OCI-LY3 (cell line): ENCODE measurements around the gene ABCA2.

Source experiments
- H2AFZ ChIP-seq: fragments of 200-600, 300-600 bp; shearing (Covaris generic); 2 replicates; pipeline ENCODE4 v1.6.0; 2014; ENCODE audit warnings: antibody characterized with exemption, low read depth, low read length
- H3K27ac ChIP-seq: fragments of 200-600, 300-600 bp; sonication (generic); 2 replicates; pipeline ENCODE4 v1.5.1; 2014; ENCODE audit warnings: mild to moderate bottlenecking, low read length, moderate library complexity, mixed read lengths
- H3K27me3 ChIP-seq: fragments of 200-600, 300-600 bp; sonication (generic); 2 replicates; pipeline ENCODE4 v1.6.1; 2014; ENCODE audit warnings: low read depth, low read length, mixed read lengths
- H3K36me3 ChIP-seq: fragments of 200-600, 300-600 bp; sonication (generic); replicated peaks from 2 replicates; pipeline ENCODE3; 2014; ENCODE audit warnings: low read depth, low read length, mixed read lengths
- H3K4me1 ChIP-seq: fragments of 300-600, 200-600 bp; sonication (generic); 2 replicates; pipeline ENCODE4 v1.6.1; 2014; ENCODE audit warnings: low read length, mixed read lengths
- H3K4me2 ChIP-seq: fragments of 200-600, 300-600 bp; sonication (generic); 2 replicates; pipeline ENCODE4 v1.6.1; 2014; ENCODE audit warnings: low read length, mixed read lengths
- H3K4me3 ChIP-seq: fragments of 300-600, 200-600 bp; sonication (generic); 2 replicates; pipeline ENCODE4 v1.5.1; 2014; ENCODE audit warnings: antibody characterized with exemption, mild to moderate bottlenecking, low read length, moderate library complexity
- H3K79me2 ChIP-seq: fragments of 300-600, 200-600 bp; shearing (Covaris generic); 2 replicates; pipeline ENCODE4 v1.6.1; 2014; ENCODE audit warnings: mild to moderate bottlenecking, low read length, mixed read lengths
- H3K9ac ChIP-seq: fragments of 300-600, 200-600 bp; shearing (Covaris generic); 2 replicates; pipeline ENCODE4 v1.6.0; 2014; ENCODE audit warnings: mild to moderate bottlenecking, low read length, moderate library complexity
- H3K9me3 ChIP-seq: fragments of 200-600, 300-600 bp; shearing (Covaris generic); 2 replicates; pipeline ENCODE4 v1.6.1; 2014; ENCODE audit warnings: low read length, mixed read lengths; ENCODE audit not compliant: insufficient read depth
- H4K20me1 ChIP-seq: fragments of 200-600, 300-600 bp; sonication (generic); 2 replicates; pipeline ENCODE4 v1.6.1; 2016; ENCODE audit warnings: low read length, mixed read lengths; ENCODE audit not compliant: insufficient read depth
- EZH2phosphoT487 ChIP-seq: fragments of 200-600 bp; shearing (Covaris generic); IDR thresholded peaks from 2 replicates; pipeline ENCODE4 v1.6.1; 2018; ENCODE audit warnings: antibody characterized with exemption, mixed run types, low read depth
- TF ChIP-seq, protein P1 (sequence below): fragments of 200-600, 300-600 bp; sonication (generic); IDR thresholded peaks from 2 replicates; pipeline ENCODE4 v1.5.1; 2014; ENCODE audit warnings: antibody characterized with exemption, low read length, low read depth

Gene ABCA2

DNA sequence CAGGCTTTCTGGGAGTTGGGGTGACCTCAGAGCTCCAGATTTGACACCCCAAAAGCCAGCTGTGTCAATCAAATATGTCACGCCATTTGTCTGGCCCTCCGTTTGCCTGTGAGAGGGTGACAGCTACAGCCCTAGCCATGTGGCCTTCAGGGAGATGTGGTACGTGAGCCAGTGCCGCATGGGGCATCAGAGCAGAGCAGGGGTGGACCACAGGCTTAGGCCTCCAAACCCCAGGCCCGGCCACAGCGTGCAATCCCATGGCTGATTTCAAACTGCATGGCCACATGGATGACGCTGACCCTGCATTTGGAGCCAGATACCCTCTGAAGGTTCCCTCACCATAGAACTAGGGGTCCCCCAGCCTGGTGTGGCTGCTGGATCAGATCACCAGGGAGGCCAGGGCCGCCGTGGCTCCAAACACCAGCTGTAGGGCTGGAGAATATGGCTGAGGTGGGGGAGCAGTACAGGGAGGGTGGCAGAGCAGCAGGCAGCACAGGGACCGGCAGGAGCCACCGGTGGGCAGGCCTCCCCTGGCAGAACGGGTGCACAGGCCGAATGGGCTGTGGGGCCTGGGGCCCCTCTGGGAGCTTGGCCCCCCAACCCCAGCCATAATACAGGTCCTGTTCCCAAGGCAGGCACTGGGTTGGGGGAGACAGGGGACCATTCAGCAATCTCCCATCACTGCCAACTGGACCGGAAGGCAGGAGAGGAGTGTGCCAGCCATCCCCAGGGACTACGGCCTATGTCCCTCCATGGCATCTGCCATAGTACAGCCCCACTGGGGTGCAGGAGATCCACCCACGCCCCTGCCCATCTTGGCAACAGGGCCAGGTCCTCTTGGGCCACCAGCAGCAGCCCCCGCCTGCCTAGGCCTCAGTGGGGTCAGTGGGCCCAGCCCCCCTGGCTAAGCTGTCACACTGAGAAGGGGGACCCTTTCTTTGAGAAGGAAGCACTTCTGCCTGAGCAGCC, 40.8 kb upstream of the ABCA2 start:
- H3K4me1 ChIP-seq, result peaks cover 23% of the 10 kb centered on the region
- H3K27me3 ChIP-seq, result no peaks in the 10 kb centered on the region
- no peak for TF ChIP-seq EZH2phosphoT487
- TF ChIP-seq, protein P1, sequence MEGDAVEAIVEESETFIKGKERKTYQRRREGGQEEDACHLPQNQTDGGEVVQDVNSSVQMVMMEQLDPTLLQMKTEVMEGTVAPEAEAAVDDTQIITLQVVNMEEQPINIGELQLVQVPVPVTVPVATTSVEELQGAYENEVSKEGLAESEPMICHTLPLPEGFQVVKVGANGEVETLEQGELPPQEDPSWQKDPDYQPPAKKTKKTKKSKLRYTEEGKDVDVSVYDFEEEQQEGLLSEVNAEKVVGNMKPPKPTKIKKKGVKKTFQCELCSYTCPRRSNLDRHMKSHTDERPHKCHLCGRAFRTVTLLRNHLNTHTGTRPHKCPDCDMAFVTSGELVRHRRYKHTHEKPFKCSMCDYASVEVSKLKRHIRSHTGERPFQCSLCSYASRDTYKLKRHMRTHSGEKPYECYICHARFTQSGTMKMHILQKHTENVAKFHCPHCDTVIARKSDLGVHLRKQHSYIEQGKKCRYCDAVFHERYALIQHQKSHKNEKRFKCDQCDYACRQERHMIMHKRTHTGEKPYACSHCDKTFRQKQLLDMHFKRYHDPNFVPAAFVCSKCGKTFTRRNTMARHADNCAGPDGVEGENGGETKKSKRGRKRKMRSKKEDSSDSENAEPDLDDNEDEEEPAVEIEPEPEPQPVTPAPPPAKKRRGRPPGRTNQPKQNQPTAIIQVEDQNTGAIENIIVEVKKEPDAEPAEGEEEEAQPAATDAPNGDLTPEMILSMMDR, result no peak
- peak overlapping the region; percentile 93 for H3K4me3 ChIP-seq
- peak overlapping the region; percentile 95 for H3K9ac ChIP-seq
- no peaks in the 10 kb centered on the region for H3K9me3 ChIP-seq
- no peaks in the 10 kb centered on the region for H3K36me3 ChIP-seq
- H3K4me2 ChIP-seq, result peak overlapping the region; percentile 97
- peaks cover 26% of the 10 kb centered on the region for H4K20me1 ChIP-seq
- H3K27ac ChIP-seq, result no peak overlapping the region
- no peak overlapping the region for H2AFZ ChIP-seq
- peaks cover 15% of the 10 kb centered on the region for H3K79me2 ChIP-seq

DNA sequence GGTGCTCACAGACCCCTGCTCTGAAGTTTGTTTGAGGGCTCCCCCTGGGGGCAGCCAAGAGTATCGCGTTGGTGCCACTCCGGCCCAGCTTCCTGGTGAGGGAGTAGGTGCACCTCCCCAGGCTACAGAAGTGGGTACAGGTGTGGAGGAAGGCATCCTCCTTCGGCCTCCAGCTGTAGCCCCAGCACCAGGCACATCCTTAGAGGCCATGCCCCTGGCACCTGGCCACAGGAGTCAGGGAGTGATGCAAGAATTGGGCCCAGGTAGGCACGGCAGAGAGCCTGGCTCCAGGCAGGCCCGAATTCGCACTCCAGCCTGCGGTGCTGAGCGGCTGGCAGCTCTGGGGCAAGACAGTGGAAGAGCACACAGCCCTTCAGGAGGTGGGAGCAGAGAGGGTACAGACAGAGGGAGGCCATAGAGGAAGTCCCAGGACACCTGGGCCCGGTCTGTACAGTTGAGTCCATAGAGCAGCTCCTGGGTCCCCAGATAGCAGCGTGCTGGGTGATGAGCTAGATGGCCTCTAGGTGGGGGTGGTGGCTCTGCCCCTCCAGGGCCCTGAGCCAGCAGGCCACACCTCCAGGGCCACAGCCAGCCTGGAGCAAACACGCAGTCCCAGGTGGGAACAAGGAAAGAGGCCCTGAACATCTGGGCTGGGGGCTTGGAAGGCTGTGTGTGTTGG, 40.0 kb upstream of the ABCA2 start:
- Histone ChIP-seq H3K9me3 (no peaks in the 10 kb centered on the region), H3K4me3 (no peak overlapping the region), H3K36me3 (no peaks in the 10 kb centered on the region), H3K9ac (no peak overlapping the region), H3K27me3 (no peaks in the 10 kb centered on the region), H3K4me1 (peaks cover 23% of the 10 kb centered on the region), H3K79me2 (peaks cover 15% of the 10 kb centered on the region), H3K27ac (no peak overlapping the region), H3K4me2 (peak overlapping the region; percentile 97), H4K20me1 (peaks cover 26% of the 10 kb centered on the region), H2AFZ (no peak overlapping the region)
- TF ChIP-seq, protein P1, result peak; percentile 53
- no peak for TF ChIP-seq EZH2phosphoT487

DNA sequence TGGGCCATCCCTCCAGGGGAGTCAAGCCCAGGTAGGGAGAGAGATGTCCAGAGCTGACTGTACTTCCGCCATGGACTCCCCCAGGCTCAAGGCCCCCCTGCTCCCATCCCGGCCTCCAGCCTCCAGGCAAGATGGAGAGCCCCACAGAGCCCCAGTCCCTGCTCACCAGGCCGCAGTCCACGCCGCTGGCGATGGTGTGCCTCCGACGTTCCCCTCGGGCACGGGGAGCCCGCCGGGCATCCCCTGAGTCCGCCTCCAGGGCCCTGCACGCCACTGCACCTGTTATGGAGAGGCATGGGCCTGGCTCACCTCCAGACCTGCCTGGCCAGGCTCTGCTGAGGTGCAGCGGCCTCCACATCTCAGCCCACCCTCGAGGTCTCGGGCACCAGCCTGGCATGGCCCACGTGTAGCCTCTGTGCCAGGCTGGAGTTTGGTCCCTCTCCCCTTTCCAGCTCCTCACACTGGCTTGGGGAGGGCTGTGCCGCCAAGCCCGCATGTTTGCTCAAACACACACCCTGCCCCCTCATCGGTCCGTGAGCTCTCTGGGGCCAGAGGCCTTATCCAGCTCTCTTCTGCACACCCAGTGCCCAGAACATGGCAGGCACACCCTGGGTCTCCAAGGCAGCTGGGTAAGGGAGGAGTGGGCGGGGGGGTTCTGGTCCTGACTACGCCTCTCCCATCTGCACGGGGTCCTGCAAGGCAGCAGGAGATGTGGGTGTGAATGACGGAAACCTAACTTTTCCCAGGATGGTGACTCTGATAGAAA, 38.2 kb upstream of the ABCA2 start:
- H3K36me3 ChIP-seq, result no peaks in the 10 kb centered on the region
- H3K9me3 ChIP-seq, result no peaks in the 10 kb centered on the region
- H3K27me3 ChIP-seq, result no peaks in the 10 kb centered on the region
- no peak overlapping the region for H2AFZ ChIP-seq
- H3K79me2 ChIP-seq, result peaks cover 15% of the 10 kb centered on the region
- H3K4me1 ChIP-seq, result peaks cover 20% of the 10 kb centered on the region
- no peak overlapping the region for H3K27ac ChIP-seq
- H3K9ac ChIP-seq, result no peak overlapping the region
- no peak overlapping the region for H3K4me2 ChIP-seq
- no peak overlapping the region for H3K4me3 ChIP-seq
- TF ChIP-seq, protein P1, result no peak
- no peak for TF ChIP-seq EZH2phosphoT487
- peaks cover 26% of the 10 kb centered on the region for H4K20me1 ChIP-seq
